GM23338 (cell line): ENCODE results near the gene DIP2B. TPM values are rescaled to one million over a fixed set of nuclear protein-coding genes. Genes with fewer than 3 reads are reported as not detected.

Experiments used
- ATAC-seq: fragments of 200-7000 bp; cut with Tn5 transposase; 3 replicates; pipeline ENCODE4 v1.9.1; 2020
- DNase-seq: peaks from one replicate; pipeline ENCODE4 v3.0.0-alpha.2; 2015; ENCODE audit warnings: low spot score
- H2AFZ ChIP-seq: fragments of 200-600 bp; sonication (generic); 2 replicates; pipeline ENCODE4 v1.8.0; 2016; ENCODE audit warnings: antibody characterized with exemption, mild to moderate bottlenecking, moderate library complexity
- H3F3A ChIP-seq: fragments of 200-600 bp; sonication (generic); replicated peaks from 2 replicates; pipeline ENCODE4 v1.8.0; 2017; ENCODE audit warnings: antibody characterized with exemption, mixed run types, low read depth
- H3K27ac ChIP-seq: fragments of 200-600 bp; sonication (generic); 2 replicates; pipeline ENCODE4 v1.6.1; 2016; ENCODE audit warnings: low read depth
- H3K27me3 ChIP-seq: fragments of 200-600 bp; sonication (generic); 2 replicates; pipeline ENCODE4 v1.8.0; 2016; ENCODE audit warnings: mild to moderate bottlenecking, mixed run types, moderate library complexity; ENCODE audit not compliant: insufficient read depth
- H3K36me3 ChIP-seq: fragments of 200-600 bp; sonication (generic); 2 replicates; pipeline ENCODE4 v1.8.0; 2016; ENCODE audit warnings: mild to moderate bottlenecking; ENCODE audit not compliant: insufficient read depth
- H3K4me1 ChIP-seq: fragments of 200-600 bp; sonication (generic); 2 replicates; pipeline ENCODE4 v1.8.0; 2016; ENCODE audit warnings: mild to moderate bottlenecking, moderate library complexity; ENCODE audit not compliant: insufficient read depth
- H3K4me2 ChIP-seq: fragments of 200-600 bp; sonication (generic); 2 replicates; pipeline ENCODE4 v1.7.1; 2017; ENCODE audit warnings: mixed run types
- H3K4me3 ChIP-seq: fragments of 200-600 bp; sonication (generic); 2 replicates; pipeline ENCODE4 v1.6.1; 2016; ENCODE audit warnings: mixed run types
- H3K79me2 ChIP-seq: fragments of 200-600 bp; sonication (generic); replicated peaks from 2 replicates; pipeline ENCODE4 v1.8.0; 2017; ENCODE audit warnings: mild to moderate bottlenecking; ENCODE audit not compliant: insufficient read depth
- H3K9me2 ChIP-seq: fragments of 200-600 bp; sonication (generic); 2 replicates; pipeline ENCODE4 v1.8.0; 2017; ENCODE audit not compliant: insufficient read depth
- H4K20me1 ChIP-seq: fragments of 200-600 bp; sonication (generic); replicated peaks from 2 replicates; pipeline ENCODE4 v1.8.0; 2017; ENCODE audit warnings: mild to moderate bottlenecking; ENCODE audit not compliant: insufficient read depth
- H3K27ac Mint-ChIP-seq: 2 replicates; pipeline ENCODE4 v1.8.0; 2020; ENCODE audit warnings: inconsistent platforms, mild to moderate bottlenecking, moderate library complexity, mixed read lengths
- H3K27me3 Mint-ChIP-seq: 3 replicates; pipeline ENCODE4 v1.8.0; 2022; ENCODE audit warnings: low read depth, mild to moderate bottlenecking, moderate library complexity, mixed read lengths, inconsistent platforms; ENCODE audit not compliant: insufficient read depth, poor library complexity
- H3K36me3 Mint-ChIP-seq: 3 replicates; pipeline ENCODE4 v1.8.0; 2021; ENCODE audit warnings: low read depth, mild to moderate bottlenecking, inconsistent platforms, moderate library complexity, mixed read lengths
- H3K4me1 Mint-ChIP-seq: 3 replicates; pipeline ENCODE4 v1.8.0; 2020; ENCODE audit warnings: mild to moderate bottlenecking, inconsistent platforms, mixed read lengths
- H3K4me3 Mint-ChIP-seq: 3 replicates; pipeline ENCODE4 v1.8.0; 2021; ENCODE audit warnings: moderate library complexity, mild to moderate bottlenecking, inconsistent platforms, mixed read lengths
- H3K9me3 Mint-ChIP-seq: 3 replicates; pipeline ENCODE4 v1.8.0; 2020; ENCODE audit warnings: moderate library complexity, mild to moderate bottlenecking, inconsistent platforms, mixed read lengths
- CTCF ChIP-seq, 2 experiments: fragments of 200-600 bp in 1 of 2; sonication (generic) in 1 of 2; conservative IDR thresholded peaks; 2 replicates each; pipeline versions ENCODE4 v1.5.1 to v1.6.1; 2016 to 2017; ENCODE audit warnings: antibody characterized with exemption in 2 of 2, low read depth in 2 of 2, mild to moderate bottlenecking in 2 of 2, moderate library complexity in 1 of 2
- EZH2 ChIP-seq: fragments of 200-600 bp; sonication (generic); IDR thresholded peaks from one replicate; pipeline ENCODE4 v1.8.0; 2017; ENCODE audit warnings: antibody characterized with exemption, mild to moderate bottlenecking, low read depth; ENCODE audit not compliant: unreplicated experiment
- JUNB ChIP-seq: IDR thresholded peaks from one replicate; pipeline ENCODE4 v1.6.1; 2016; ENCODE audit warnings: antibody characterized with exemption; ENCODE audit not compliant: unreplicated experiment
- POLR2AphosphoS5 ChIP-seq: IDR thresholded peaks from 2 replicates; pipeline ENCODE4 v1.6.1; 2016; ENCODE audit warnings: antibody characterized with exemption, low read depth
- STAT1 ChIP-seq: IDR thresholded peaks from one replicate; pipeline ENCODE4 v1.6.1; 2016; ENCODE audit warnings: antibody characterized with exemption; ENCODE audit not compliant: unreplicated experiment
- ZNF114 ChIP-seq: fragments of 250-450 bp; sonication (Bioruptor Pico); IDR thresholded peaks from 2 replicates; pipeline ENCODE4 v1.5.0; 2020; ENCODE audit warnings: mild to moderate bottlenecking, moderate library complexity
- ZNF331 ChIP-seq: fragments of 250-450 bp; sonication (Bioruptor Pico); IDR thresholded peaks from 2 replicates; pipeline ENCODE4 v1.5.0; 2020; ENCODE audit warnings: low read depth, mild to moderate bottlenecking, moderate library complexity
- ZNF462 ChIP-seq: fragments of 250-450 bp; sonication (Bioruptor Pico); IDR thresholded peaks from 2 replicates; pipeline ENCODE4 v1.5.0; 2020; ENCODE audit warnings: mild to moderate bottlenecking, moderate library complexity
- polyA plus RNA-seq: library from polyadenylated mRNA; unstranded; fragments of >200 nt; fragmentation: Nextera tagmentation; extraction: Ambion mirVana; gene quantifications from 2 replicates; pipeline ENCODE4 v1.2.1, GENCODE V29; 2016
- total RNA-seq: library from RNA; depleted of rRNA; stranded (reverse); fragments of >200 nt; shearing (Covaris generic); gene quantifications from 2 replicates; pipeline ENCODE4 v1.2.3, GENCODE V29; 2014

The DIP2B gene
- total and polyA plus RNA-seq, 2 experiments from 2014 or later, result 8.0 to 36.4 TPM

GRCh38 chr12:50746431-50746830, 241.6 kb downstream of the DIP2B start (continued):
- TF ChIP-seq ZNF462 (no peak), ZNF331 (CRISPR knock-in tag) (no peak)

GRCh38 chr12:50747817-50748216, 243.0 kb downstream of the DIP2B start:
- DNase-seq, result peak; percentile 54
- Histone ChIP-seq H3K4me3 (no peak overlapping the region), H3K27ac (peak overlapping the region; percentile 29; the same call in 1 of the 2 replicates), H3K79me2 (no peaks in the 10 kb centered on the region), H3K27me3 (no peaks in the 10 kb centered on the region), H3F3A (peaks cover 3% of the 10 kb centered on the region; the same call in 1 of the 2 replicates), H3K4me1 (no peaks in the 10 kb centered on the region; the same call in 1 of the 2 replicates), H3K4me2 (no peak overlapping the region), H3K9me2 (no peaks in the 10 kb centered on the region), H4K20me1 (0 out of 2 replicates have a peak, but pooled peaks cover 6% of the 10 kb centered on the region), H2AFZ (no peak overlapping the region), H3K36me3 (no peaks in the 10 kb centered on the region; the same call in 1 of the 2 replicates)
- Mint-ChIP-seq H3K9me3 (no peaks in the 10 kb centered on the region), H3K4me1 (peaks cover 9% of the 10 kb centered on the region), H3K27ac (no peak overlapping the region), H3K36me3 (peaks cover 15% of the 10 kb centered on the region; the same call in 2 of the 3 replicates), H3K4me3 (no peak overlapping the region), H3K27me3 (peaks cover 4% of the 10 kb centered on the region)
- peak; percentile 42; the same call in 2 of the 3 replicates for ATAC-seq
- no peak for TF ChIP-seq CTCF (conservative IDR thresholded peaks at IDR 0.05; ENCODE audit: low read depth in 2 of 2)
- no peak for TF ChIP-seq POLR2AphosphoS5
- TF ChIP-seq EZH2, result no peak
- TF ChIP-seq ZNF331 (CRISPR knock-in tag), result no peak
- TF ChIP-seq JUNB, result no peak
- no peak for TF ChIP-seq ZNF462
- no peak for TF ChIP-seq ZNF114 (CRISPR knock-in tag)
- TF ChIP-seq STAT1, result no peak
